ENCODE data around the gene CLEC4M.
"Not testable (repeated sequence)": the region's sequence is repeated elsewhere in the genome, so short reads cannot be mapped to it uniquely, and the experiment has no call there.

Gene CLEC4M

GRCh38 chr19:7739211-7739755 lies 23.8 kb upstream of the CLEC4M start:
- intact Hi-C loops (cut with DNase I) = no loop called here
- DNase-seq = no peak

GRCh38 chr19:7739801-7740681 lies 23.0 kb upstream of the CLEC4M start:
- intact Hi-C loops (cut with DNase I) = no loop called here
- DNase-seq = no peak

DNA sequence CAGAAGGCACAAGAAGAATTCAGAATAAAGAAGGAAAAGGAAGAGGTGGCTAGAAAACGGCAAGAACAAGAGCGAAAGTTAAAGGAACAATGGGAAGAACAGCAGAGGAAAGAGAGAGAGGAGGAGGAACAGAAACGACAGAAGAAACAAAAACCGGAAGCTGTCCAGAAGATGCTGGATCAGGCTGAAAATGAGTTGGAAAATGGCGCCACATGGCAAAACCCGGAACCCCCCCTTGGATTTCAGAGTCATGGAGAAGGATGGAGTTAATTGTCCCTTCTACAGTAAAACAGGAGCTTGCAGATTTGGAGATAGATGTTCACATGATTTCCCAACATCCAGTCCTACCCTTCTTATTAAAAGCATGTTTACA lies 22.4 kb upstream of the CLEC4M start:
- intact Hi-C loops (cut with DNase I) = no loop called here
- no peak for DNase-seq

DNA sequence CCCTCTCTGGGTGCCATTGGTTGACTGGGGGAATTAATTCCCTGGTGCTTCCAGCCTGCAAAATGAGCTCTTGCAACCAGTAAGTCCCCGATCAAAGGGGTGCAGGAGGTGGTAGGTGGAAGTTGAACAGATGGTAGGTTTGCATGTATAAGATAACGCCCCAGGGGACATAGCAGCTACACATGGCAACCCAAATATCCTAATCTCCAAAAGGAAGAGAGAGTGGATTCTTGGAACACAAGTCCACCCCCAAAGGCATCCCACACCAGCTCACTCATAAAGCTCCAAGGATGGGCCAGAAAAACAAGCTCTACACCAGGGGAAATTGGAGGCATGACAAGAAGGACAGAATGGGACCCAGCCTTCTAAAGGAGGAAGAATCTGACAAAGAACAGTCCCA lies 20.5 kb upstream of the CLEC4M start:
- intact Hi-C loops (cut with DNase I) = no loop called here
- DNase-seq = no peak

- no peak for DNase-seq
- intact Hi-C loops (cut with DNase I) = no loop called here
Measured at GRCh38 chr19:7742991-7743390, 20.1 kb upstream of the CLEC4M start.

- intact Hi-C loops (cut with DNase I) = no loop called here
- no peak for DNase-seq
Measured at GRCh38 chr19:7743425-7743841, 19.6 kb upstream of the CLEC4M start.

GRCh38 chr19:7744199-7744786 lies 18.8 kb upstream of the CLEC4M start:
- intact Hi-C loops (cut with DNase I) = no loop called here

DNA sequence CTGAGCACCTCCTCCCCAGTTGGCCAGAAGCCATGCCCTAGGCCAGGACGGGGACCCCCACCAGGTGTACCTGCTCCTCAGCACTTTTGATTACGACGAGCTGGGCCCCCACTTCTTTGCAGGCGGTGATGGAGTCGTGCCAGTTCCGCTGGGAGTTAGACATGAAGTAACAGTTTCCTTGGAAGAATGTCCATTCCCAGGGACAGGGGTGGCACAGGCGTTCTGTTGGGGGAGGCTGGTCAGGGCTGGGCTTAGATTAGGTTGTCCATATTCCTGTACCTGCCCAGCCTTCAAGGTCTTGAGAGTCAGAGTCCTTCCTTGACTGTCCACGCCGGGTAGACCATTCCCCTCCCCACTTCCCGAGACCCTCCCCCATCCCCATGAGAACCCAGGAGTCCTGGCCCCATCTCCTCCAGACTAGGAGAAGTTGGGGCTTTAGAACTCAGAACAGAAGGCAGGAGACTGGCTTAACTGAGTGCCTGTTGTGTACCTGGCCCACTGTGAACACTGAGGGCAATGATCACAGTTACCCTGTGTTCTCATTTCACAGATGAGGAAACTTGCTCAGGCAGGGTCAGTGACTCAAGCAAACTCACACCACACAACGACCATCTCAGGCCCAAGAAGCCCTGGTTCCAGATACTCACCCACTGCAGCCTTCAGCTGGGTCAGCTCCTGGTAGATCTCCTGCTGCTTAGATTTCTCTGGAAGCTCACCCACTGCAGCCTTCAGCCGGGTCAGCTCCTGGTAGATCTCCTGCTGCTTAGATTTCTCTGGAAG lies 18.0 kb upstream of the CLEC4M start:
- intact Hi-C loops (cut with DNase I) = no loop called here
- DNase-seq = no peak

More at GRCh38 chr19:7744199-7744786, 18.8 kb upstream of the CLEC4M start:
- DNase-seq = no peak

- intact Hi-C loops (cut with DNase I); DNase-seq: not testable (repeated sequence)
Measured at GRCh38 chr19:7746306-7746705, 16.7 kb upstream of the CLEC4M start.

DNA sequence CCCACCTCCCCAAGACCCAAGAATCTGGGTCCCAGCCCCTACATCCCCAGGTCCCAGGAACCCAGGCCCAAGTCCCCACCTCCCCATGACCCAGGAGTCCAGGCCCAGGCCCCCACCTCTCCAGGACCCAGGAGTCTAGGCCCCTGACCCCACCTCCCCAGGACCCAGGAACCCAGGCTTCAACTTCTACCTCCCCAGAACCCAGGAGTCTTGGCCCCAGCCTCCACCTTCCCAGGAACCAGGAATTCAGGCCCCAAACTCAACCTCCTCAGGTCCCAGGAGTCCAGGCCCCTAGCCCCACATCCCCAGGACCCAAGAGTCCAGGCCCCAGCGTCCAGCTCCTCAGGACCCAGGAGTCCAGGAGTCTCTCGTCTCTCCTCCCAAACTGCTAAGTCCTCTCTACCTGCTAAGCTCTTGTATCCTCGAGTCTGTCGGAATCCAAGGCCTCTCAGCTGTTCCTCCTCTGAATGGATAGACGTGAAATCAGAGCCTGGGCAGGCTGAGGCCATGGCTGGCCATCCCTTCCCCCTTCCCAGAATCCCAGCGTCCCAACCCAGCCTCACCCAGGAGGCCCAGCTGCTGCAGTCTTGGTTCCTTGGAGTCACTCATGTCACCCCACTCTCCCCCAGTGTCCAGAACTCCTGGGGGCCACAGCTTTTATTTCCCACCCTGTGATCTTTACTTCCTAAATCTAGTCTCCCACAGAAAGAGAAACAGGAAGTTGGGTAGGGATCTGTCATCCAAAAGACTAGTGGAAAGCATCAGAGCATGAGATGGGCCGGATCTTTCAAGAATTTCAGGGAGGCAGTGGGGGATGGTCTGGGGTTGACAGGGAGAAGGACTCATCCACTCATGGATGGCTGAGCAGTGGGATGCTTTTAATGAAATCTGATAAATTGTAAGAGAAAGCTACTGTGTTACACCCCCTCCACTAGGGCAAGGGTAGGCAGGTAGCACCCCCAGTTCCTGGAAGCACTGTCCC lies 15.8 kb upstream of the CLEC4M start, which contains the start of gene CD209:
Gene CD209 (minus strand): TSS at position 632 of the 982 bp plus-strand sequence. CDS start 23 bp downstream, at position 609.
- DNase-seq = no peak
- intact Hi-C loops (cut with DNase I) = no loop called here

DNA sequence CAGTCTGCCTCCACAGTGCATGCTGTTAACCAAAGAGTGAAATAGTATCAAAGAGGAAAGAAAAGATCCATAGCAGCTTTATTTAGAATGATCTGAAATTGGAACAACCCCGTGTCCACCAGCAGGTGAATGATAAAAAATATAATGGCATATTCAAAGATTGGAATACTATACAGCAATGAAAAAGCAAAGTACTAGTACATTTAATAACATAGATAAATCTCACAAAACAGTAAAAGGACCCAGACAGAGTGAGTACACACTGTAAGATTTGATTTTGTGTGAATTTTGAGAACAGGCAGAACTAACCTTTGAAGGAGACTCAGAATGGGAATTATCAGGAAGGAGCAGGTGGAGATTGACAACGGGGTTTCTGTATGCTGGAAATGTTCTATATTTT lies 14.9 kb upstream of the CLEC4M start:
- no peak for DNase-seq
- intact Hi-C loops (cut with DNase I) = no loop called here

GRCh38 chr19:7748756-7749155 lies 14.3 kb upstream of the CLEC4M start:
- DNase-seq = no peak
- intact Hi-C loops (cut with DNase I) = no loop called here

- intact Hi-C loops (cut with DNase I) = no loop called here
- no peak for DNase-seq
Measured at GRCh38 chr19:7751157-7751783, 11.8 kb upstream of the CLEC4M start.

DNA sequence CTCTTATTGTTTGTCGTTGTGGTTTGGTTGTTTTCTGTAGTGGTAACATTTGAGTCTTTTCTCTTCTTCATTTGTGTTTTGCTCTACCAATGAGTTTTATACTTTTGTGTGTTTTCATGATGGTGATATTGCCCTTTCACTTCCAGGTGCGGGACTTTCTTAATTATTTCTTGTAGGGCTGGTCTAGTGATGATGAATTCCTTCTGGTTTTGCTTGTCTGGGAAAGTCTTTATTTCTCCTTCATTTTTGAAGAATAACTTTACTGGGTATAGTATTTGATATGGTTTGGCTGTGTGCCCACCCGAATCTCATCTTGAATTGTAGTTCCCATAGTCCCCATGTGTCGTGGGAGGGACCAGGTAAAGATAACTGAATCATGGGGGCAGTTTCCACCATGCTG lies 6.8 kb upstream of the CLEC4M start:
- DNase-seq = no peak
- intact Hi-C loops (cut with DNase I) = no loop called here

DNA sequence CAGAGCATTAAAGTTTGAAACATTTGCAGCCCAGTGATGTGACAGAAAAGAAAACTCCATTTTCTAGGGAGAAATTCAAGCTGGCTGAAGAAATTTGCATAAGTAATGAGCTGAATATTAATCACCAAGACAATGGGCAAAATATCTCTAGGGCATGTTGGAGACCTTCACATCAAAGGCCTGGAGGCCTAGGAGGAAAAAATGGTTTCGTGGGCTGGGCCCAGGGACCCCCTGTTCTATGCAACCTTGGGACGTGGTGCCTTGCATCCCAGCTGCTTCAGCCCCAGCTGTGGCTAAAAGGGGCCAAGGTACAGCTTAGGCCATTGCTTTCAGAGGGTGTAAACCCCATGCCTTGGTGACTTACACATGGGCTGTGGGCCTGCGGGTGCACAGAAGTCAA lies 5.7 kb upstream of the CLEC4M start:
- DNase-seq = no peak
- intact Hi-C loops (cut with DNase I) = no loop called here

DNA sequence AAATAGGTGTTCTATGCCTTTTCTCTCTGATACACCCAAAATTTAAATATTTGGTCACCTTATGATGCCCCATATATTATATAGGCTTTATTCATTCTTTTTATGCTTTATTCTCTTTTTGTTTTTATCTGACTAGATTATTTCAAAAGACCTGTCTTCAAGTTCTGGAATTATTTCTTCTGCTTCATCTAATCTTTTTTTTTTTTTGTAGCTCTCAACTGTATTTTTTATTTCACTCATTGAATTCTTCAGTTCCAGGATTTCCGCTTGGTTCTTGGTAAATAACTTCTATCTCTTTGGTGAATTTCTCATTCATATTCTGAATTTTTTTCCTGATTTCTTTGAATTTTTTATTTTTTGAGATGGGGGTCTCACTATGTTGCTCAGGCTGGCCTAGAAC lies 3.9 kb upstream of the CLEC4M start:
- intact Hi-C loops (cut with DNase I) = no loop called here
- no peak for DNase-seq

DNA sequence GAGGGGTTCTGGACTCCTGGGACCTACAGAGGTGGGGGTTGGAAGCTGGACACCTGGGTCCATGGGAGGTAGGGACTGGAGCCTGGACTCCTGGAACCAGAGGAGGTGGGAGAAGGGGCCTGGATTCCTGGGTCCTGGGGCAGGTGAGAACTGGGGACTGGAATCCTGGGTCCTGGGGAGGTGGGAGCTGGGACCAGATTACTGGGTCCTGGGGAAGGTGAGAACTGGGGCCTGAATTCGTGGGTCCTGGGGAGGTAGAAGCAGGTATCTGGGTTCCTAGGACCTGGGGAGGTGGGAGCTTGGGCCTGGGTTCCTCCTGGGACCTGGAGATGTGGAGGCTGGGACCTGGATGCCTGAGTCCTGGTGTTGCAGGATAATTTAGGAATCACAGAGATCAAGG lies 653 bp downstream of the CLEC4M start:
- DNase-seq = no peak
- intact Hi-C loops (cut with DNase I) = no loop called here

GRCh38 chr19:7764157-7764556 lies 1.1 kb downstream of the CLEC4M start:
- intact Hi-C loops (cut with DNase I); DNase-seq: not testable (repeated sequence)

Data from head of caudate nucleus (tissue), 42 donors.